ENCODE measurements around the gene ARHGAP26. TPM values are rescaled to one million over a fixed set of nuclear protein-coding genes. Genes with fewer than 3 reads are reported as not detected.

Gene ARHGAP26
- total RNA-seq, 4 donors from 2014 or later: 35.0 to 72.2 (median 44.0) TPM

- TF ChIP-seq CTCF (IDR thresholded peaks at IDR 0.05; ENCODE audit: low read depth): no peak
Observed at GRCh38 chr5:142833517-142834449, 63.6 kb downstream of the ARHGAP26 start.

- no peak for TF ChIP-seq CTCF (IDR thresholded peaks at IDR 0.05; ENCODE audit: low read depth)
Observed at GRCh38 chr5:142834504-142834903, 64.3 kb downstream of the ARHGAP26 start.

GRCh38 chr5:142835540-142835939, 65.4 kb downstream of the ARHGAP26 start:
- TF ChIP-seq CTCF (IDR thresholded peaks at IDR 0.05; ENCODE audit: low read depth): no peak

GRCh38 chr5:142836048-142836447, 65.9 kb downstream of the ARHGAP26 start:
- no peak for TF ChIP-seq CTCF (IDR thresholded peaks at IDR 0.05; ENCODE audit: low read depth)

GRCh38 chr5:142837081-142837725, 67.0 kb downstream of the ARHGAP26 start:
- no peak for TF ChIP-seq CTCF (IDR thresholded peaks at IDR 0.05; ENCODE audit: low read depth)

GRCh38 chr5:142838845-142839244, 68.7 kb downstream of the ARHGAP26 start:
- TF ChIP-seq CTCF (IDR thresholded peaks at IDR 0.05; ENCODE audit: low read depth): no peak

- TF ChIP-seq CTCF (IDR thresholded peaks at IDR 0.05; ENCODE audit: low read depth): no peak
Observed at GRCh38 chr5:142839711-142840346, 69.7 kb downstream of the ARHGAP26 start.
